ENCODE results near the gene SAYSD1.
"Not testable (repeated sequence)": the region's sequence is repeated elsewhere in the genome, so short reads cannot be mapped to it uniquely, and the experiment has no call there.

The SAYSD1 gene
- 23.2 to 33.3 (median 29.4) reads per million in 4 experiments for total RNA-seq

DNA sequence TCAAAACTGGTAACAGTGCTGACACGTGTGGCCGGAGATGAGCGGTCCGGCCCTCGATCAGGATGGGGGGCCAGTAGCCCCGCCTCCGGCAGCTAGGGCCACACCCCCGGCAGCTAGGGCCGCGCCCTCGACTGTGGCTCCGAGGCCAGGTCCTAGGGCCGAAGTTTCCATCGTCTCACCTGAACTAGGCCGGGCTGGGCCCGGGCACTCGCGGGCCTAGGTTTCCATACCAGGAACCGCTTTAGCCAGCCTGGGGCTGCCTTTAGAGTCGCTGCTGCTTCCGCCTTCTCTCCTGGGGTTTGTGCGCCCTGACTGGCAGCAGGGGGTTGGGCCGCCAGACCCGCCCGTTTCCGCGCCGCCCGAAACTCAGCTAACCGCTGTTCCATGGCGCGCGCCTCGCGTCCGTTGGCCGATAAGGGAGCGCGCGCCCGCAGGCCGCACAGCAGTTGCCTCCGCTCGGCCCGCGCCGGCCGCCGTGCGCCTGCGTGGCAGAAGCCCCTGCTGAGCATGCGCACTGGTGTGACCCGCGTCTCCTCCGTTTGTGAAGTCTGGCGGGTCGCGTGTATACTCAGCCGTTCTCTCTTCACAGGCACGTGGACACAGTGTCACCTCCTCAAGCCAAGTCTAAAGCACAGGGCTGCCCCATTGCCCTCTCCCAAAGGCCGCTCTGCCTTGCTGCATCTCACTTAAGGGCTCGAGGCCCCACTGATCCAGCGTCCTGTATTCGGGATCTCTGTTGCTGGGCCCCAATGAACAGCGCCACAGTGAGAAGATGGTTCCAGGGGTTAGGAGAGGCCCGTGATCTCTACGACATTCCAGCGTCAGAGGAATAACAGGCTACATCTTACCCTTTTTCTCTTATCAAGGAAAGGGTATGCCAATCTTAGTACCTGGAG is at the start of gene SAYSD1:
Gene SAYSD1 (minus strand): TSS at position 483 of the 896 bp plus-strand sequence. CDS start 97 bp downstream, at position 386.
- peak; percentile 80 for DNase-seq

DNA sequence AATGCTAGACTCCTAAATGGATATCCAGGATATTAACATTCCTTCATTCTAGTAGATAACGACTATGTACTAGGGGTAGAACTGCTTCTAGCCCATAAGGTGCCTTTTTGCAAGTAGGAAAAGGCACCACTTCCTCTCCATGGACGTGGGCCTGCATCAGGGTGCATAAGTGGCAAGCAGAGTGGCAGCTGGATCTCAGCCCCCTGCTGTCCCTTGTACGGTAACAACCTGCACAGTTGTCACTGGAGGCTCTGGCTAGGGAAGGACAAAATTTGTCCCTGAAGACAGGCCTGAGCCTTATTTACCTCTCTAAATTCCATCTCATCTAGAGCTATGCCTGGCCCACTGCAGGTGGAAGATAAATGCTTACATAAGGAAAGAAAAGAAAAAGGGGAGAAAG is 42.5 kb upstream of the SAYSD1 start:
- no peak for DNase-seq

DNA sequence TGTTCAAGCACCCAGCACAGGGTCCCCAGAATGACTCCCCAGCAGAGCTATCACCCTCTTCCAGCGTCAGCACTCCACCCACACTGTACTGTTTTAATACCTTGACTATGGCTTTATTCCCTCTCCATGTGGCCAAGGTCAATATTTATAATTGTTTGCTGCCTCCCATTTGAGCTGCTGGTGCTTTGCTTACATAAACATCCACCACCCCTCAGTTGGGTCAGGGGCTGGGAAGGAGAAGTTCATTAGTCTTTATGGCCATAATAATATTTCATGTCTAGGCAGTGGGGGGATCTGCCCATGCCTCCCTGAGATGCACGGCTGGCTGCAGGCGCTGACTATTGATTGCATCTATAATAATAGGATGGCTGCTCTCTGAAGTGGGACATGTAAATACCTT is 41.8 kb upstream of the SAYSD1 start:
- DNase-seq = no peak

GRCh38 chr6:39154705-39155104 is 39.7 kb upstream of the SAYSD1 start:
- no peak for DNase-seq

- DNase-seq = no peak
Observed at GRCh38 chr6:39153766-39154397, 38.9 kb upstream of the SAYSD1 start.

- DNase-seq = no peak
Observed at GRCh38 chr6:39152262-39152661, 37.3 kb upstream of the SAYSD1 start.

GRCh38 chr6:39151211-39151610 is 36.2 kb upstream of the SAYSD1 start:
- no peak for DNase-seq

GRCh38 chr6:39144481-39145173 is 29.6 kb upstream of the SAYSD1 start:
- DNase-seq = no peak

GRCh38 chr6:39143238-39143930 is 28.4 kb upstream of the SAYSD1 start:
- no peak for DNase-seq

DNA sequence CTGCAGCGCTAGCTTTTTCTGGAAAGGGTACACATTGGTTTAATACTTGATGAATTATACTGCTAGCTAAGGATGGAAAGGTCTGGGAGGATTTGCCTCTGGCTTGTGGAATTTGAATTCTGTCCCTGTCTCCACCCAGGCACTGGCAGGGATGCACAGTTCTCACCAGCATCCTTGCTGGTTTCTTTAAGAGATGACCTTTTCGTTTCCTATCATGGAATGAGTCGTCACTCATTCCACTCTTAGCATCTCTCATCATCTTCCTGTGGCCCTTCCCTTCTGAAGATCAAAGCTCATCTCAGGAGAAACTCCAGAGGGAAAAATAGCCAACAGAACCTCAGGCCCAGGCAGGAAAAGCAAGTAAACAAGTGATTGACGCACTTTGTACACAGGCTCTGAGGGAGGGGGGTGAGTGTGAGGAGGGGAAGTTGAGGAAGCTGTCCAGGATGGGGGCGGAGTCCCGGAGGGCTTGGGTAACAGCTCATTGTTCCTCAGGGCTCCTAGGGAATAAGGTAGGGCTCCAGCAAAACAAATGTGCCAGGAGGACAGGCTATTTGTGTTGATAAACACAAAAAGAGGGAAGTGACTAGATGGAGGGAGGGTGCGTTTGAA is 25.7 kb upstream of the SAYSD1 start:
- DNase-seq = no peak

GRCh38 chr6:39137245-39137644 is 22.3 kb upstream of the SAYSD1 start:
- DNase-seq = no peak

GRCh38 chr6:39136207-39136606 is 21.2 kb upstream of the SAYSD1 start:
- DNase-seq = not testable (repeated sequence)

DNA sequence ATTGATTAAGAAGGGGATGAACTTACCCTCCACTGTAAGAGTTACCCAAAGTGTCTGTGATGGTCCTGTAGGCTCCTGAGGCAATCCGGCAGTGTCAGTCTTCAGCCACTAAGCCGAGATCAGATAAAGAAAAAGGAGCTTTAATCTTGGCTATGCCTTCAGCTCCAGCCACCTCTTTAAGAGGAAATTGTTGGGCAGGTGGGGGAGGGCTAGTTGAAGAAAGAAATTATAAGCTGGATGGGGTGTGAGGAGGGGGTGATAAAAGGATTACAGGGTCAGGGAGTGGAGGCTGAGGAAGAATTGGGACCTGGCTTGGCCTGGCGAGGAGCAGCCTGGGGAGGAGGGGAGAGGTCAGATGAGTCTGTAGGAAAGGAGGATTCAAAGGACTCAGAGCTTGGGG is 19.8 kb upstream of the SAYSD1 start:
- not testable (repeated sequence) for DNase-seq

GRCh38 chr6:39130691-39131090 is 15.7 kb upstream of the SAYSD1 start:
- DNase-seq = no peak

DNA sequence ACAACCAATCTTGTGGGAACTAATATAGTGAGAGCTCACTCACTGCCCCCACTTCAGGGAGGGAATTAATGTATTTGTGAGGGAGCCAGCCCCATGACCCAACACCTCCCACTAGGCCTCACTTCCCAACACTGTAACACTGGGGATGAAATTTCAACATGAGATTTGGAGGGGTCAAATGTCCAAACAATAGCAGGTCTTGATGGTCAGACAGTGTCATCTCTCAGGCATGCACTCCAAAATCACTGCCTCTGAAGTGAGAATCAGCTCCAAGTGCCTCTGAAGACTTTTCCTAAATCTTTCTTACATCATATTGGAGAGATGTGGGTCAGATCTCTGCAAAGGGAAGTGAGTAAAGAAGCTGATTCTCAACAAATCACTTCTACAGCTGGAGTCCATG is 13.8 kb upstream of the SAYSD1 start:
- no peak for DNase-seq

DNA sequence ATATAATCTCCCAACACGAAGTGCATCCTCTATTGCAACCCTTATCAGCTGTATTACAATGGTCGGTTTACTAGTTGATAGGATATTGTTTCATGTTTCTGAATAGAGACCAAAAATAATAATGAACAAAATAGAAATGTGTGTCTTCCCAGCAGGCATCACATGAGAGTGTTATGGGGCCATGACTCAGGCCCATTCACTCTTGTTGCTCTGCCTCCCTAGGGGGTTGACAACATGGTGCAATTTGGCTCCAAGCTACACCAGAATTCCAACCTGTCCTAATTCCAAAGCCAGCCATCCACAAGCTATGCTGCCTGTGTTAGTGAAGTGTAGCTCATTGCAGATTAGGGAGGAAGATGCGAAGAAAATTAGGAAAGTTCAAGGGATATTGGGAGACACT is 13.1 kb upstream of the SAYSD1 start:
- DNase-seq = no peak

DNA sequence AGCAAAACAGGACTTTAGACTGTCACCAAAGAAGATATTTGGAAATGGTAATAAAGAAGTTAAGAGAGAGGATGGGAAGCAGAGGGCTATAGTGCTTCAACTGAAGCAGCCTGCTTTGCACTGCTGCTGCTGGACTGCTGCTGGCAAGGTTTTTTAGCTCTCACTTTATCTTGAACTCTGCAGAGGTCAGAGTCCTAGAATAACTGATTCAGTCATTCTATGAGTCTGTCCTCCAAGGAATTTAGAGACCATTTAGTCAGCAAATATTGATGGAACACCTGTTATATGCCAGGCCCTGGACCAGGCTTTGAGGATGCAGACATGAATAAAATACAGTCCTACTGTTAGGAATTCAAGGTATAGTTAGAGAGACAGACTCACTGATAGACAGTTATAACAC is 9.1 kb upstream of the SAYSD1 start:
- DNase-seq = no peak

- DNase-seq = no peak
Observed at GRCh38 chr6:39118921-39119320, 3.9 kb upstream of the SAYSD1 start.

DNA sequence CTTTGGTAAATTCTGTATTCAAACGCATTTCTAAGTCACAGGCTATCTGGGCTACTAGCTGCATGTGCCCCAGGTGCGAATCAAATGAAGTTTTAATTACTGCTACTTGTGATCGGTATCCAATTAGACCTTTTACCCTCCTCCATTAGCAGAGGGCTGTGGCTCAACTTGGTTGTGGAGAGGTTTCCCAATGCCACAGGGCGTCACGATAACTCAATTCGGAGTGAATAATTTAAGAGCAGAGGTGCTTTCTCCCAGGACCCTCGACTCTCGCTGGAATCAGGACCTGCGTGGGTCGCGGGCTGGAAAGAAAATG is 640 bp downstream of the SAYSD1 start:
- no peak for DNase-seq

DNA sequence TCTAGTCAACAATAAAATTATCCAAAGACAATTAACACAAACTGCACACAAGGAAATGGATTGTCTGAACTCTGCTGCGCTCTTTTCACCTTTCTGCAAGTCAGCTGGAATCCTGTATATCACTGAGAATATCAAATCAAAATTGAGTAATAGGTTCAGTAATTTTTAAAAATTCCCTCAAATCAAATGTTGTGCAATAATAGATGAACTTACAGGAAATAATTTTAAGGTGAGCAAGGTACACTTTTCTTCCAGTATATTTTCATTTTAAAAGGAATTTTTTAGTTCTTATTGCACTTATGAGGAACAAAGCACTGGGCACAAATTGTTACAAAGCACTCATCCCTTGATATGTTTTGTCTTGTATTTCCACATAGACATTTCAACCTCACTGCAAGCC is 1.2 kb downstream of the SAYSD1 start:
- DNase-seq = no peak

DNA sequence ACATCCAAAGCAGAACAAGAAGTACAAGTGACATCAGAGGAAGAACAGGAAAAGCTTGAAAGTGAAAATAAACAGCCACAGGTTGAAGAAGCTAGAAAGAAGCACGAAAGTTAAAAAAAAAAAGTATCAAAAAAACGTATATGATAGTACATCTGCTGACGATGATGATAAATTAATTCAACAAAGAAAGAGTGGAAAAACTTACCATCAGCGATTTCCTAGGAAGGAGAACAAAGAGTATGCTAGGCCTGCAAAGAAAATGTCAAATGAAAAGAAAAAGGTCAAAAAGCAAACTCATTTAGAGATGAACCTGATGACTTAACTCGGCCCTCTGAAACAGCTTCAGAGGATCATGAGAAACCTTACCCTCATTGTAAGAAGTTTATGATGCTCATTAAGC is 3.7 kb downstream of the SAYSD1 start:
- DNase-seq = no peak

DNA sequence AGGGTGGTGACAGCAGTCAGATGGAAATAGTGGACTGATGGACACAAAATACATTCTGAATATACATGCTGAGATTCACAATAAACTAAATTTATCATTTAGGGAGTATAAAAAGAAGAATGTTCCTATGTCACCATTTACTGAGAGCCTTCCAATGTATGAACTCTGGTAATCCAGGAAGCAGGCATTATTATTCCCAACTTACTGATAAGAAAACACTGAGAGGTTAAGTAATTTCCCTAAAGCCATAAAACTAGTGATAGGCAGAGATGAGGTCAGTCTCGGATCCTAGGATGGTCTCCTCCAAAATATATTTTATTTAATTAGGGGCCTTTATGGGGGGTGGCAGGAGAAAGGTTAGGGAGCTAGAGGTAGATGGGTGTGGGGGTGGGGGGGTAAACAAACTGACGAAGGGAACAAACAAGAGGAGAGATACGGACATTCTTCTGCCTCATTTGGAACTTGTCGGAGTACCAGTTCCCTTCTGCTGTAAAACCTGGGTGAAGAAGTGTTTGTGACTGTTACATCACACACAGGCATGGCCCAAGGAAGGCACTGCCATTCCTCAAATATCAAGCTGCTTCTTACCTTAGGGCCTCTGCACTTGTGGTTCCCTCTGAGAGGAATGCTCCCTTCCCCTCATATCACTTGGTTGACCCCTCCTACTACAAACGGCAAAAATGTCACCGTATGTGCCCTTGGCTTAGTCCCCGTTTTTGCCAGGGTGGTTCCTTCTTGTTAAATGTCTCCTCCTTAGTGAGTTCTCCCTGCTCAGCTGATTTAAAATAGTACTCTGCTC is 6.7 kb downstream of the SAYSD1 start:
- DNase-seq = no peak
